Spleen (tissue), 11 donors: ENCODE data around the gene MYOC. TPM values are rescaled to one million over a fixed set of nuclear protein-coding genes. Genes with fewer than 3 reads are reported as not detected.
"Not testable (repeated sequence)": the region's sequence is repeated elsewhere in the genome, so short reads cannot be mapped to it uniquely, and the experiment has no call there.

ENCODE experiments used
- DNase-seq: peaks from one replicate; pipeline ENCODE4 v3.0.0-alpha.2; 2020
- H3K27ac ChIP-seq, 8 donors: fragments of 200-600 bp; sonication (generic) in 7 of 8; 1 replicate in 4 of 8; 2 replicates in 4 of 8; pipeline versions ENCODE4 v1.5.0 to v1.8.0; 2016 to 2021; ENCODE audit warnings: inconsistent platforms in 4 of 8, mild to moderate bottlenecking in 4 of 8, moderate library complexity in 1 of 8
- H3K27me3 ChIP-seq, 7 donors: fragments of 200-600 bp; sonication (generic) in 6 of 7; replicated peaks in 1 of 7; 1 replicate in 4 of 7; 2 replicates in 3 of 7; pipeline versions ENCODE4 v1.5.0 to v1.8.0; 2016 to 2021; ENCODE audit warnings: inconsistent platforms in 3 of 7, mild to moderate bottlenecking in 1 of 7
- H3K36me3 ChIP-seq, 6 donors: fragments of 200-600 bp; sonication (generic) in 5 of 6; 1 replicate in 4 of 6; 2 replicates in 2 of 6; pipeline versions ENCODE4 v1.5.0 to v1.8.0; 2016 to 2021; ENCODE audit warnings: inconsistent platforms in 2 of 6
- H3K4me1 ChIP-seq, 6 donors: fragments of 200-600 bp; sonication (generic) in 5 of 6; 1 replicate in 3 of 6; 2 replicates in 3 of 6; pipeline versions ENCODE4 v1.5.0 to v1.8.0; 2016 to 2021; ENCODE audit warnings: inconsistent platforms in 3 of 6
- H3K4me3 ChIP-seq, 8 donors: fragments of 200-600 bp; sonication (generic) in 7 of 8; 1 replicate in 4 of 8; 2 replicates in 4 of 8; pipeline versions ENCODE4 v1.5.0 to v1.8.0; 2016 to 2021; ENCODE audit warnings: inconsistent platforms in 4 of 8, mild to moderate bottlenecking in 4 of 8, moderate library complexity in 2 of 8
- H3K9me3 ChIP-seq, 8 donors: fragments of 200-600 bp; sonication (generic) in 7 of 8; 1 replicate in 4 of 8; 2 replicates in 4 of 8; pipeline versions ENCODE4 v1.5.0 to v1.8.0; 2016 to 2021; ENCODE audit warnings: inconsistent platforms in 4 of 8
- CTCF ChIP-seq, 11 experiments: fragments of 200-600 bp in 7 of 11; fragments of 450-650 bp in 4 of 11; sonication (generic) in 4 of 11; IDR thresholded peaks in 8 of 11; conservative IDR thresholded peaks in 3 of 11; 1 replicate in 7 of 11; 2 replicates in 4 of 11; pipeline versions ENCODE4 v1.4.0 to v1.8.0; 2016 to 2021; ENCODE audit warnings: antibody characterized with exemption in 11 of 11, inconsistent platforms in 4 of 11, mild to moderate bottlenecking in 1 of 11
- POLR2A ChIP-seq, 3 donors: fragments of 450-650 bp; IDR thresholded peaks; one replicate each; pipeline ENCODE4 v1.5.1; 2017; ENCODE audit warnings: antibody characterized with exemption in 3 of 3, mild to moderate bottlenecking in 1 of 3
- POLR2AphosphoS5 ChIP-seq, 3 donors: sonication (generic); formaldehyde crosslinking; IDR thresholded peaks; one replicate each; pipeline ENCODE4 v1.5.1; 2017; ENCODE audit warnings: antibody characterized with exemption in 3 of 3
- WGBS, 5 donors: extraction: QIAGEN DNeasy Blood & Tissue Kit in 3 of 5; methylation state at CpG; one replicate each; pipeline versions ENCODE4 v1.1.5 to v1.1.7; 2013 to 2018; 5-methylcytosine and 5-hydroxymethylcytosine counted together
- intact Hi-C: fragments of 100-400 bp; cut with DNase I; formaldehyde crosslinking; loops from one replicate; pipeline ENCODE4 v1.15.0; 2023; ENCODE audit warnings: low total_unique reads
- polyA plus RNA-seq, 3 donors: library from polyadenylated mRNA; stranded (reverse); fragments of 200-250 nt; gene quantifications; one replicate each; pipeline ENCODE4 v1.2.1, GENCODE V29; 2013
- total RNA-seq, 7 donors: library from RNA; depleted of rRNA in 3 of 7; stranded (reverse); fragments of >200 nt in 3 of 7; fragmentation: NEBNext Ultra II Directional in 4 of 7; extraction: Animal tissue kit (Norgen Biotek cat#: 25700) in 4 of 7; gene quantifications; one replicate each; pipeline versions ENCODE4 v1.1.0 to v1.2.1, GENCODE V29; 2016 to 2021
- donor health status: healthy with polysubstance abuse.
- donor health status: DM: no; HTN: no; CAD: no; lungs with moderate emphysema.
- donor health status: DM: no; HTN: no; CAD: no.
- donor health status: Bipolar disorder and iron deficiency.
- donor health status: healthy.
- donor health status: DM: no; HTN: no; CAD: no.
- donor health status: DM: yes; HTN: yes; CAD: no.

Gene MYOC
- total and polyA plus RNA-seq, 10 donors = 0.10 TPM; not detected in 9

- intact Hi-C loops = no loop called here
These were observed 28.7 kb downstream of the MYOC start for GRCh38 chr1:171623651-171624331.

DNA sequence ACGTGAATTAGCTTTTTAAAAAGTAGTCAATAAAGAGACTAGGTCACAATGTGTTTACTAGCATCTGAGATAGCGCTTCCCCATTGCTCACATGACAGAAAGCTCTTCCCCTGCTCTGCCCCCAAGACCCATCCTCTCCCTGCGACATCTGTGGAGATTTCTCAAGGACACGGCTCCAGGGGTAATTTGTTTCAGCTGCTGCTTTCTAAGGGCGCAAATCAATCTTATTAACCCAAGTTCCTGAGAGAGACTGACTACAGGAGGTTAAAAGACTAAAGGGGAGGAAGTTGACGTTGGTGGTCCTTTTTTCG is 30.4 kb downstream of the MYOC start, which contains the start of gene MYOCOS:
MYOCOS (plus strand) TSS at position 92 of the 311 bp plus-strand sequence. CDS start 1,641 bp downstream, outside the sequence.
- no peak within 1 kb of the TSS for H3K27ac ChIP-seq
- WGBS, 5 donors = 67 to 79% (median 72%) methylated on average over 7 of the region's 7 CpGs
- H3K36me3 ChIP-seq = no peaks in the 10 kb centered on the region
- no peak within 1 kb of the TSS for H3K4me3 ChIP-seq
- H3K4me1 ChIP-seq = no peaks in the 10 kb centered on the region
- intact Hi-C loops = no loop called here
- no peak for TF ChIP-seq POLR2AphosphoS5 (IDR thresholded peaks at IDR 0.05)
- no peaks in the 10 kb centered on the region for H3K9me3 ChIP-seq
- no peaks in the 10 kb centered on the region for H3K27me3 ChIP-seq
- DNase-seq = no peak

More at GRCh38 chr1:171623651-171624331, 28.7 kb downstream of the MYOC start:
- Histone ChIP-seq H3K4me1 (no peaks in the 10 kb centered on the region), H3K27ac (no peak overlapping the region), H3K36me3 (no peaks in the 10 kb centered on the region), H3K9me3 (no peaks in the 10 kb centered on the region), H3K4me3 (no peak overlapping the region), H3K27me3 (no peaks in the 10 kb centered on the region)
- DNase-seq = no peak
- TF ChIP-seq POLR2A (IDR thresholded peaks at IDR 0.05) (no peak), CTCF (IDR thresholded peaks at IDR 0.05 in 8 of 11, conservative IDR thresholded peaks at IDR 0.05 in 3 of 11) (no peak), POLR2AphosphoS5 (IDR thresholded peaks at IDR 0.05) (no peak)
- 67 to 79% (median 75%) methylated on average over 9 of the region's 9 CpGs for WGBS, 5 donors

DNA sequence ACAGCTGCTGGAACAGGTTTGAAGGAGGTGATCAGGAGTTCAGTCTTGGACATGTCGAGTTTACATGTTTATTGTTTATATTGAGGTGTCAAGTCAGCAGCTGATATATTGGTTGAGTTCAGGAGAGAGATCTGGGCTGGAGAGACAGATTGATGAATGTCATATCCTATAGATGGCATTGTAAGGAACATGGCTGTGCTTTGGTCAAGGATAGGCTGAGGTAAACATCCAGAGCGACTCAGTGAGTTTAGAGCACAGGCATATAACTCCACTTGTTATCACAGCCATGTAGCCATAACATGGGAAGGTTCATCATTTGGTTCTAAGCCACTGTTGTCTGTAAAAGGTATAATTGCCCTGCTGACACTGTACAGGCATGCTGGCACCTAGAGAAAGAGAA is 35.9 kb downstream of the MYOC start:
- no peak overlapping the region for H3K4me3 ChIP-seq
- no peak for TF ChIP-seq CTCF (IDR thresholded peaks at IDR 0.05 in 8 of 11, conservative IDR thresholded peaks at IDR 0.05 in 3 of 11)
- TF ChIP-seq POLR2A (IDR thresholded peaks at IDR 0.05) = no peak
- no peak for TF ChIP-seq POLR2AphosphoS5 (IDR thresholded peaks at IDR 0.05)
- intact Hi-C loops = no loop called here
- no peaks in the 10 kb centered on the region for H3K27me3 ChIP-seq
- H3K4me1 ChIP-seq = no peaks in the 10 kb centered on the region
- H3K36me3 ChIP-seq = no peaks in the 10 kb centered on the region
- DNase-seq = no peak
- H3K9me3 ChIP-seq = no peaks in the 10 kb centered on the region
- no peak overlapping the region for H3K27ac ChIP-seq
- 69 to 91% (median 85%) methylated on average over 2 of the region's 2 CpGs for WGBS, 5 donors

DNA sequence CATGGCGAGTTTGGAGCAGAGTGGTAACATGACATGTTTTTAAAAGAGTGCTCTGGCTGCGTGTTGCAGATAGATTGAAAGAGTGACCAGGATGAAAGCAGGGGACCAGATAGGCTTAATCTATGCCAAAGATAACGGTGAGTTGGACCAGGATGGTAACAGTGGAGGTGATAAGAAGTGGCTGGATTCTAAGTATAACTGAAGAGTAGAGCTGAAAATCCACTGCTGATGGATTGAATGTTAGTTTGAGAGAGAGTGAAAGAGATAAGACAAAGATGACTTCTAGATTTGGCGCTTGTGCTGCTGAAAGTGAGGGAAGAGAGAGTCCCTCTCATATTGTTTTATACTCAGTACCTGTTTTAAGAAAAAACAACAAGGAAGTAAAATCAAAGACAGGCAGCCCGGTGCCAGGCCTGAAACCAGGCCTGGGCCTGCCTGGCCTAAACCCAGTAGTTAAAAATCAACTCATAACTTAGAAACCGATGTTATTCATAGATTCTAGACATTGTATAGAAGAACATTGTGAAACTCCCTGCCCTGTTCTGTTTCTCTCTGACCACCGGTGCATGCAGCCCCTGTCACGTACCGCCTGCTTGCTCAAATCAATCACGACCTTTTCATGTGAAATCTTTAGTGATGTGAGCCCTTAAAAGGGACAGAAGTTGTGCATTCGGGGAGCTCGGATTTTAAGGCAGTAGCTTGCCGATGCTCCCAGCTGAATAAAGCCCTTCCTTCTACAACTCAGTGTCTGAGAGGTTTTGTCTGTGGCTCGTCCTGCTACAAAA is 37.2 kb downstream of the MYOC start:
- H3K4me1 ChIP-seq, DNase-seq, intact Hi-C loops, H3K4me3 ChIP-seq, H3K9me3 ChIP-seq, H3K27me3 ChIP-seq, H3K36me3 ChIP-seq, H3K27ac ChIP-seq: not testable (repeated sequence)
- 82 to 92% (median 87%) methylated on average over 13 to 14 of the region's 14 CpGs for WGBS, 5 donors

DNA sequence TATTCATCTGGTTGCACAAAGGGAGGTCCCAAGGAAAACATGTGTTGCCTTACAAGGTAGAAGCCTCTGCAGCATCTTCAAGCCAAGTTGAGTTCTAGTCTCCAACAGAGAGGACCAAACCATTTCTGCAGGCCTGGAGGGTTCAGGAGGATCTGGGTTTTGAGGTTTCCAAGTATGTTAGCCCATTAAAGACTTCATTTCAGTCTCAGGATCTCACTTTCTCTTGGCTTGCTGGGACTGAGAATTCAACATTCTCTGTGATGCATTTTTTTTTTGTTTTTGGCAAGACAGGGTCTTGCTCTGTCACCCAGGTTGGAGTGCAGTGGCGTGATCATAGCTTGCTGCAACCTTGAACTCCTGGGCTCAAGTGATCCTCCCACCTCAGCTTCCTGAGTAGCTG is 39.2 kb downstream of the MYOC start:
- Histone ChIP-seq H3K4me1 (no peaks in the 10 kb centered on the region), H3K4me3 (no peak overlapping the region), H3K36me3 (no peaks in the 10 kb centered on the region), H3K27ac (no peak overlapping the region), H3K9me3 (no peaks in the 10 kb centered on the region), H3K27me3 (no peaks in the 10 kb centered on the region)
- no peak for TF ChIP-seq CTCF (IDR thresholded peaks at IDR 0.05 in 8 of 11, conservative IDR thresholded peaks at IDR 0.05 in 3 of 11)
- DNase-seq = no peak
- intact Hi-C loops = no loop called here
- 59 to 92% (median 79%) methylated on average over 1 of the region's 1 CpG for WGBS, 5 donors
